K562 (cell line): ENCODE data around the gene OR6S1. TPM values are rescaled to one million over a fixed set of nuclear protein-coding genes. Genes with fewer than 3 reads are reported as not detected.

Experiments
- ATAC-seq: fragments of 200-7000 bp; cut with Tn5 transposase; 3 replicates; pipeline ENCODE4 v1.9.1; 2020; ENCODE audit warnings: moderate library complexity
- BruUV-seq: library from RNA; stranded (reverse); fragments of 400-500 nt; replicated peaks from 2 replicates; lab custom pipeline; 2021; lab: Mats Ljungman, UMichigan
- CTCF ChIA-PET: fragments of 300-600 bp; formaldehyde crosslinking; extraction: SDS; loops from one replicate; lab custom pipeline; 2021; ENCODE audit warnings: low intra/inter-chr PET ratio; lab: Yijun Ruan, JAX
- POLR2A ChIA-PET: fragments of 300-600, 350-650 bp; sonication (Branson Sonifier 250); formaldehyde crosslinking; extraction: SDS; loops from one replicate; lab custom pipeline; 2021; ENCODE audit warnings: antibody characterized with exemption, inconsistent platforms; lab: Yijun Ruan, JAX
- DNase-seq, 4 experiments: peaks; one replicate each; pipeline versions ENCODE4 v3.0.0 to v3.0.0-alpha.2; 2011 to 2018; ENCODE audit warnings: low spot score in 3 of 4, mixed read lengths in 3 of 4; ENCODE audit errors: extremely low read depth in 1 of 4
- FAIRE-seq: peaks from 2 replicates; lab custom pipeline; 2011; peaks lifted over from hg19 to GRCh38; lab: Jason Lieb, UNC
- H2AFZ ChIP-seq: 2 replicates; pipeline ENCODE4 v1.6.0; 2011; ENCODE audit warnings: low read depth, low read length, control low read depth, inconsistent platforms
- H3K27ac ChIP-seq: fragments of 200-600 bp; 3 replicates; pipeline ENCODE4 v1.8.0; 2011; ENCODE audit warnings: low read depth, mild to moderate bottlenecking, control low read depth, inconsistent platforms, low read length, moderate library complexity, mixed read lengths; ENCODE audit errors: extremely low read depth
- H3K27me3 ChIP-seq, 2 experiments: fragments of 300-600 bp in 1 of 2; 2 replicates in 1 of 2; 3 replicates in 1 of 2; pipeline versions ENCODE4 v1.6.0 to v1.8.0; 2011; ENCODE audit warnings: inconsistent platforms in 2 of 2, low read length in 2 of 2, mild to moderate bottlenecking in 1 of 2, mixed read lengths in 1 of 2, moderate library complexity in 1 of 2; ENCODE audit not compliant: control insufficient read depth in 2 of 2, insufficient read depth in 2 of 2
- H3K36me3 ChIP-seq: fragments of 300-600 bp; 3 replicates; pipeline ENCODE4 v1.8.0; 2011; ENCODE audit warnings: mild to moderate bottlenecking, low read length, inconsistent platforms; ENCODE audit not compliant: control insufficient read depth, insufficient read depth
- H3K4me1 ChIP-seq, 2 experiments: fragments of 200-600 bp in 1 of 2; replicated peaks in 1 of 2; 2 replicates in 1 of 2; 3 replicates in 1 of 2; pipeline versions ENCODE4 v1.5.1 to v1.8.0; 2011; ENCODE audit warnings: inconsistent platforms in 2 of 2, low read length in 2 of 2, mild to moderate bottlenecking in 1 of 2, mixed read lengths in 1 of 2, moderate library complexity in 1 of 2; ENCODE audit not compliant: control insufficient read depth in 2 of 2, insufficient read depth in 2 of 2
- H3K4me2 ChIP-seq: 2 replicates; pipeline ENCODE4 v1.6.1; 2011; ENCODE audit warnings: low read length, control low read depth, inconsistent platforms, mixed read lengths; ENCODE audit not compliant: insufficient read depth
- H3K4me3 ChIP-seq: fragments of 200-600 bp; sonication (generic), shearing (Covaris generic); 2 replicates; pipeline ENCODE4 v1.5.1; 2016; ENCODE audit warnings: control low read depth, inconsistent platforms
- H3K79me2 ChIP-seq: fragments of 200-600 bp; 3 replicates; pipeline ENCODE4 v1.8.0; 2011; ENCODE audit warnings: low read length, inconsistent platforms; ENCODE audit not compliant: control insufficient read depth, insufficient read depth
- H3K9ac ChIP-seq, 2 experiments: 2 replicates each; pipeline versions ENCODE4 v1.6.0 to v1.6.1; 2011; ENCODE audit warnings: low read depth in 2 of 2, low read length in 2 of 2, control low read depth in 1 of 2, inconsistent platforms in 1 of 2, mild to moderate bottlenecking in 1 of 2, mixed read lengths in 1 of 2; ENCODE audit not compliant: insufficient read depth in 1 of 2
- H3K9me1 ChIP-seq: one replicate; pipeline ENCODE4 v1.6.0; 2011; ENCODE audit warnings: inconsistent platforms, mild to moderate bottlenecking, low read length, moderate library complexity; ENCODE audit not compliant: control insufficient read depth, insufficient read depth
- H3K9me3 ChIP-seq: replicated peaks from 2 replicates; pipeline ENCODE4 v1.5.1; 2011; ENCODE audit warnings: low read depth, low read length, inconsistent platforms; ENCODE audit not compliant: control insufficient read depth, insufficient read depth
- H4K20me1 ChIP-seq: replicated peaks from 2 replicates; pipeline ENCODE4 v1.6.1; 2011; ENCODE audit warnings: low read length, inconsistent platforms, mixed read lengths; ENCODE audit not compliant: control insufficient read depth, insufficient read depth
- ARHGAP35 ChIP-seq: fragments of 450-650 bp; IDR thresholded peaks from 2 replicates; pipeline ENCODE4 v1.6.1; 2018; ENCODE audit not compliant: partially characterized antibody
- HDAC6 ChIP-seq: IDR thresholded peaks from 2 replicates; pipeline ENCODE4 v1.6.1; 2012; ENCODE audit warnings: low read depth, mild to moderate bottlenecking, control low read depth, inconsistent platforms, low read length, moderate library complexity
- MEIS2 ChIP-seq: fragments of 450-650 bp; IDR thresholded peaks from 2 replicates; pipeline ENCODE4 v1.6.1; 2014; ENCODE audit warnings: mild to moderate bottlenecking; ENCODE audit not compliant: partially characterized antibody
- PKNOX1 ChIP-seq: fragments of 450-650 bp; IDR thresholded peaks from 2 replicates; pipeline ENCODE4 v1.6.1; 2016
- YY1 ChIP-seq, 3 experiments: IDR thresholded peaks; 2 replicates each; pipeline ENCODE4 v1.6.1; 2011; ENCODE audit warnings: low read length in 2 of 3, mild to moderate bottlenecking in 2 of 3, moderate library complexity in 2 of 3, borderline replicate concordance in 1 of 3, control low read depth in 1 of 3, low read depth in 1 of 3; ENCODE audit not compliant: insufficient read depth in 3 of 3, insufficient replicate concordance in 2 of 3, control insufficient read depth in 1 of 3, insufficient read length in 1 of 3; ENCODE audit errors: extremely low read depth in 1 of 3
- WGBS: fragments of 100-300 bp; shearing (Covaris generic); methylation state at CpG from one replicate; pipeline ENCODE4 v1.1.6; 2016; ENCODE audit warnings: low coverage, mixed read lengths; ENCODE audit not compliant: insufficient coverage; ENCODE audit errors: missing lambda C conversion rate; 5-methylcytosine and 5-hydroxymethylcytosine counted together
- in situ Hi-C: fragments of 300-500 bp; cut with MboI; formaldehyde crosslinking; loops from 4 replicates; pipeline ENCODE4 v1.15.0; 2018; ENCODE audit warnings: inconsistent platforms, mixed read lengths
- intact Hi-C: fragments of 100-400 bp; cut with micrococcal nuclease; formaldehyde crosslinking; loops from 2 replicates; pipeline ENCODE4 v1.14.2; 2022
- polyA plus RNA-seq, 8 experiments: library from polyadenylated mRNA; depleted of rRNA in 4 of 8; stranded (reverse) in 5 of 8; unstranded in 3 of 8; fragments of >200 nt; fragmentation: Nextera tagmentation in 2 of 8; fragmentation: Illumina TruSeq in 1 of 8; extraction: Ambion mirVana in 2 of 8; extraction: Trizol in 1 of 8; gene quantifications; 2 replicates each; pipeline versions ENCODE4 v1.2.1 to v1.2.3, GENCODE V29; 2011 to 2014; ENCODE audit warnings: inconsistent platforms in 1 of 8, missing spikeins in 1 of 8
- total RNA-seq, 7 experiments: library from RNA; depleted of rRNA in 6 of 7; stranded (reverse); fragments of >200 nt in 6 of 7; fragmentation: Illumina TruSeq in 2 of 7; extraction: Trizol in 2 of 7; gene quantifications; 2 replicates each; pipeline versions ENCODE4 v1.2.1 to v1.2.3, GENCODE V29; 2011 to 2021; ENCODE audit warnings: low replicate concordance in 1 of 7
- TF ChIP-seq, protein P1 (sequence below), 2 experiments: IDR thresholded peaks; 2 replicates each; pipeline ENCODE4 v1.6.1; 2012; ENCODE audit warnings: improper control_type of control experiment in 2 of 2, low read depth in 2 of 2, low read length in 2 of 2, borderline replicate concordance in 1 of 2

OR6S1 gene
- total and polyA plus RNA-seq, 9 of the 15 experiments (the other 6 are each of a cell fraction or from before 2014, with no cell fraction given) = not detected

GRCh38 chr14:20667957-20668356 lies 26.5 kb upstream of the OR6S1 start:
- no peaks in the 10 kb centered on the region for H3K36me3 ChIP-seq
- H3K4me3 ChIP-seq = no peak overlapping the region
- H3K27me3 ChIP-seq = no peaks in the 10 kb centered on the region; a peak in 1 of 5 replicates
- no peaks in the 10 kb centered on the region for H3K79me2 ChIP-seq
- TF ChIP-seq YY1 (IDR thresholded peaks at IDR 0.05; ENCODE audit: borderline replicate concordance in 1 of 3, control insufficient read depth in 1 of 3, extremely low read depth in 1 of 3, insufficient read depth in 3 of 3, insufficient read length in 1 of 3, insufficient replicate concordance in 2 of 3, low read depth in 1 of 3, low read length in 2 of 3) = peak in 1 of 3 experiments; percentile 31
- no peak for TF ChIP-seq ARHGAP35
- TF ChIP-seq PKNOX1 = peak; percentile 60
- TF ChIP-seq, protein P1, sequence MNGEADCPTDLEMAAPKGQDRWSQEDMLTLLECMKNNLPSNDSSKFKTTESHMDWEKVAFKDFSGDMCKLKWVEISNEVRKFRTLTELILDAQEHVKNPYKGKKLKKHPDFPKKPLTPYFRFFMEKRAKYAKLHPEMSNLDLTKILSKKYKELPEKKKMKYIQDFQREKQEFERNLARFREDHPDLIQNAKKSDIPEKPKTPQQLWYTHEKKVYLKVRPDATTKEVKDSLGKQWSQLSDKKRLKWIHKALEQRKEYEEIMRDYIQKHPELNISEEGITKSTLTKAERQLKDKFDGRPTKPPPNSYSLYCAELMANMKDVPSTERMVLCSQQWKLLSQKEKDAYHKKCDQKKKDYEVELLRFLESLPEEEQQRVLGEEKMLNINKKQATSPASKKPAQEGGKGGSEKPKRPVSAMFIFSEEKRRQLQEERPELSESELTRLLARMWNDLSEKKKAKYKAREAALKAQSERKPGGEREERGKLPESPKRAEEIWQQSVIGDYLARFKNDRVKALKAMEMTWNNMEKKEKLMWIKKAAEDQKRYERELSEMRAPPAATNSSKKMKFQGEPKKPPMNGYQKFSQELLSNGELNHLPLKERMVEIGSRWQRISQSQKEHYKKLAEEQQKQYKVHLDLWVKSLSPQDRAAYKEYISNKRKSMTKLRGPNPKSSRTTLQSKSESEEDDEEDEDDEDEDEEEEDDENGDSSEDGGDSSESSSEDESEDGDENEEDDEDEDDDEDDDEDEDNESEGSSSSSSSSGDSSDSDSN (IDR thresholded peaks at IDR 0.05; ENCODE audit: borderline replicate concordance in 1 of 2, low read depth in 2 of 2, low read length in 2 of 2) = no peak
- peak; percentile 18 for TF ChIP-seq MEIS2
- TF ChIP-seq HDAC6 = no peak
- ChIA-PET CTCF (no interaction called here), POLR2A (interaction anchor here (0.6 kb wide), 1 partner anchor 23 kb away, joined by 3 read pairs; no protein-coding TSS in a partner anchor)
- in situ Hi-C loops = no loop called here
- no peak for DNase-seq
- BruUV-seq = no TSS peak
- intact Hi-C loops = no loop called here
- H3K27ac ChIP-seq = no peak overlapping the region
- H3K9ac ChIP-seq = no peak overlapping the region
- H3K9me1 ChIP-seq = no peaks in the 10 kb centered on the region
- no peak overlapping the region for H3K4me2 ChIP-seq
- H3K9me3 ChIP-seq = no peaks in the 10 kb centered on the region
- 24% methylated on average over 2 of the region's 2 CpGs for WGBS
- ATAC-seq = no peak
- FAIRE-seq = no peak
- H4K20me1 ChIP-seq = no peaks in the 10 kb centered on the region; the same call in 1 of the 2 replicates
- H3K4me1 ChIP-seq = peaks cover 6 to 11% of the 10 kb centered on the region in 2 experiments; a peak in 2 of 5 replicates
- H2AFZ ChIP-seq = no peak overlapping the region
